Uterus (tissue), 2 donors: ENCODE results near the gene RTN4RL2.

ENCODE experiments used
- POLR2A ChIP-seq, 2 donors: fragments of 450-650 bp; IDR thresholded peaks; one replicate each; pipeline ENCODE4 v1.6.1; 2016; ENCODE audit warnings: antibody characterized with exemption in 2 of 2, mild to moderate bottlenecking in 1 of 2, moderate library complexity in 1 of 2
- TF ChIP-seq, protein P1 (sequence below), 4 experiments: fragments of 200-600 bp in 2 of 4; fragments of 450-650 bp in 2 of 4; sonication (generic) in 2 of 4; IDR thresholded peaks; one replicate each; pipeline ENCODE4 v1.5.1; 2016 to 2019; ENCODE audit warnings: antibody characterized with exemption in 4 of 4, mild to moderate bottlenecking in 2 of 4, moderate library complexity in 1 of 4

DNA sequence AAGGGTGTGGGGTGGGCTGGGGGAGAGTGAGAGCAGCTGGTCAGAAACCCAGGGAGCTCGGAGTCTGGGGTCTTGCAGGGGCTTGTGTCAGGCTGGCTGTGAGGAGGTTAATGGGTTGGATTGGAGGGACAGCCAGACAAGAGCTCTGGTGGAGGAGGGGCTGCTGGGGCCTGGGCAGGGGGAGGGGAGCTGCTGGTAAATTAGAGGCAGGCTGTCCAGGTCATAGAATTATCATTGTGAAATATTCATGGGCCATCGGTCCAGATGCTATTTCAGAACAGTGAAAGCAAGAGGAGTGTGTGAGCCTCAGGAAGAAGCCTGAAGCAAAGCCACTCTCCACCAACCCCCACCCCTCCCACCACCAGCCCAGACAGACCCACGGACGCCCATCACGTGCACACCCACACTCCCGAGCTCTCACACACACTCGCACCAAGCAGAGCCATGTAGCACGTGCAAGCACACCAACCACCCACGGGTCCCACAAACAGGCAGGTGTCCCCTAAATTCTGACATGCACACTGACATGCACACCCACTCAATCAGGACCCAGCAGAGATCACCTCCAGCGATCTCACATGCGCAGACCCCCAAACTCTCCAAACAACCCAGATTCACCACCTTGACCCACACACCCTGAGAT, 18.8 kb downstream of the RTN4RL2 start:
- TF ChIP-seq, protein P1, sequence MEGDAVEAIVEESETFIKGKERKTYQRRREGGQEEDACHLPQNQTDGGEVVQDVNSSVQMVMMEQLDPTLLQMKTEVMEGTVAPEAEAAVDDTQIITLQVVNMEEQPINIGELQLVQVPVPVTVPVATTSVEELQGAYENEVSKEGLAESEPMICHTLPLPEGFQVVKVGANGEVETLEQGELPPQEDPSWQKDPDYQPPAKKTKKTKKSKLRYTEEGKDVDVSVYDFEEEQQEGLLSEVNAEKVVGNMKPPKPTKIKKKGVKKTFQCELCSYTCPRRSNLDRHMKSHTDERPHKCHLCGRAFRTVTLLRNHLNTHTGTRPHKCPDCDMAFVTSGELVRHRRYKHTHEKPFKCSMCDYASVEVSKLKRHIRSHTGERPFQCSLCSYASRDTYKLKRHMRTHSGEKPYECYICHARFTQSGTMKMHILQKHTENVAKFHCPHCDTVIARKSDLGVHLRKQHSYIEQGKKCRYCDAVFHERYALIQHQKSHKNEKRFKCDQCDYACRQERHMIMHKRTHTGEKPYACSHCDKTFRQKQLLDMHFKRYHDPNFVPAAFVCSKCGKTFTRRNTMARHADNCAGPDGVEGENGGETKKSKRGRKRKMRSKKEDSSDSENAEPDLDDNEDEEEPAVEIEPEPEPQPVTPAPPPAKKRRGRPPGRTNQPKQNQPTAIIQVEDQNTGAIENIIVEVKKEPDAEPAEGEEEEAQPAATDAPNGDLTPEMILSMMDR (IDR thresholded peaks at IDR 0.05): no peak
- TF ChIP-seq POLR2A (IDR thresholded peaks at IDR 0.05): no peak
